PFSK-1 (cell line): ENCODE results near the gene THSD4. TPM values are rescaled to one million over a fixed set of nuclear protein-coding genes. Genes with fewer than 3 reads are reported as not detected.

Experiments
- FOXP2 ChIP-seq: optimal IDR thresholded peaks from 2 replicates; pipeline ENCODE3; 2011; ENCODE audit warnings: borderline replicate concordance, control low read depth, inconsistent platforms; ENCODE audit not compliant: insufficient read depth; ENCODE audit errors: extremely low read length, extremely low read depth
- POLR2AphosphoS5 ChIP-seq: IDR thresholded peaks from 2 replicates; pipeline ENCODE4 v1.6.1; 2012; ENCODE audit warnings: low read depth, mild to moderate bottlenecking, control low read depth, low read length, moderate library complexity
- SIN3A ChIP-seq: IDR thresholded peaks from 2 replicates; pipeline ENCODE4 v1.6.1; 2012; ENCODE audit warnings: mild to moderate bottlenecking, low read length, moderate library complexity, borderline replicate concordance; ENCODE audit not compliant: insufficient read depth
- TAF1 ChIP-seq: IDR thresholded peaks from 2 replicates; pipeline ENCODE4 v1.6.1; 2012; ENCODE audit warnings: low read length, control low read depth, borderline replicate concordance; ENCODE audit not compliant: insufficient read depth
- polyA plus RNA-seq: library from polyadenylated mRNA; unstranded; fragments of >200 nt; gene quantifications from one replicate; pipeline ENCODE4 v1.2.1, GENCODE V29; 2012; ENCODE audit warnings: low read depth, missing spikeins; ENCODE audit not compliant: insufficient read length
- TF ChIP-seq, protein P1 (sequence below), 2 experiments: IDR thresholded peaks; 2 replicates each; pipeline versions ENCODE4 v1.6.1 to v1.8.0; 2011 to 2012; ENCODE audit warnings: low read depth in 2 of 2, low read length in 2 of 2, control low read depth in 1 of 2, inconsistent platforms in 1 of 2, mild to moderate bottlenecking in 1 of 2, moderate library complexity in 1 of 2; ENCODE audit not compliant: insufficient read depth in 1 of 2

THSD4 gene
- 0.06 TPM for polyA plus RNA-seq

DNA sequence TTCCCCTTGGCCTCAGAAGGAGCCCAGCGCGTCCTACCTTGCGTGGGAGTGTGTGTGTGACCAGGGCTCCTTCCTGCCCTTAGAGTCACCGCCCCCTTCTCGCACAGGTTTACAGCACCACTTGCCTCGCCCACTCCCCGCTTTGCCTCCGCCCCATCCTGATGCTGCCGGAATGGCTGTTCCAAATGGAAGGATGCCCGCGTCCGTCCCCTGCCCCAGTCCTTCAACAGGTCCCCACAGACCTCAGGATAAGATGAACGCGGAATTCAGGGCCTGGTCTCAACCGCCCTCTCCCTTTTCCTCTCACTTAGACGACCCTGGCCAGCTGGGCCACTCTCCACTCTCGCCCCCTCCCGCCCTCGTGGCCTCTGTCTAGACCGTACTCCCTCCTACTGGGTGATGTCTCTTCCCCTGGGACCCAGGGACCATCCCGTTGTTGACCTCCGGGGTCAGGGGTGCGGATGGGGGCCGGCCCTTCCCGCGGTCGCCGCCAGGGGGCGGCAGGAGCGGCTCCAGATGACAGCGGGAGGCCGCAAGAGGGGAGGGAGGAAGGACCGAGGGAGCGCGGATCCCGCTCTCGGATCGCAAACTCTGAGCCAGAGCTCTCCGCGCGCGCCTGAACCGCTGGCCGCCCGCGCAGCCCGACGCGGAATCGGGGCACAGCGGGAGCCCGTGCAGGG is at the start of gene THSD4:
TSS of gene THSD4 (plus strand) at position 585 of the 680 bp plus-strand sequence.
- no peak for TF ChIP-seq POLR2AphosphoS5
- TF ChIP-seq FOXP2, result no peak
- no peak for TF ChIP-seq TAF1
- TF ChIP-seq SIN3A, result no peak
- TF ChIP-seq, protein P1, sequence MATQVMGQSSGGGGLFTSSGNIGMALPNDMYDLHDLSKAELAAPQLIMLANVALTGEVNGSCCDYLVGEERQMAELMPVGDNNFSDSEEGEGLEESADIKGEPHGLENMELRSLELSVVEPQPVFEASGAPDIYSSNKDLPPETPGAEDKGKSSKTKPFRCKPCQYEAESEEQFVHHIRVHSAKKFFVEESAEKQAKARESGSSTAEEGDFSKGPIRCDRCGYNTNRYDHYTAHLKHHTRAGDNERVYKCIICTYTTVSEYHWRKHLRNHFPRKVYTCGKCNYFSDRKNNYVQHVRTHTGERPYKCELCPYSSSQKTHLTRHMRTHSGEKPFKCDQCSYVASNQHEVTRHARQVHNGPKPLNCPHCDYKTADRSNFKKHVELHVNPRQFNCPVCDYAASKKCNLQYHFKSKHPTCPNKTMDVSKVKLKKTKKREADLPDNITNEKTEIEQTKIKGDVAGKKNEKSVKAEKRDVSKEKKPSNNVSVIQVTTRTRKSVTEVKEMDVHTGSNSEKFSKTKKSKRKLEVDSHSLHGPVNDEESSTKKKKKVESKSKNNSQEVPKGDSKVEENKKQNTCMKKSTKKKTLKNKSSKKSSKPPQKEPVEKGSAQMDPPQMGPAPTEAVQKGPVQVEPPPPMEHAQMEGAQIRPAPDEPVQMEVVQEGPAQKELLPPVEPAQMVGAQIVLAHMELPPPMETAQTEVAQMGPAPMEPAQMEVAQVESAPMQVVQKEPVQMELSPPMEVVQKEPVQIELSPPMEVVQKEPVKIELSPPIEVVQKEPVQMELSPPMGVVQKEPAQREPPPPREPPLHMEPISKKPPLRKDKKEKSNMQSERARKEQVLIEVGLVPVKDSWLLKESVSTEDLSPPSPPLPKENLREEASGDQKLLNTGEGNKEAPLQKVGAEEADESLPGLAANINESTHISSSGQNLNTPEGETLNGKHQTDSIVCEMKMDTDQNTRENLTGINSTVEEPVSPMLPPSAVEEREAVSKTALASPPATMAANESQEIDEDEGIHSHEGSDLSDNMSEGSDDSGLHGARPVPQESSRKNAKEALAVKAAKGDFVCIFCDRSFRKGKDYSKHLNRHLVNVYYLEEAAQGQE (IDR thresholded peaks at IDR 0.05; ENCODE audit: insufficient read depth in 1 of 2, low read depth in 2 of 2, low read length in 2 of 2), result no peak

DNA sequence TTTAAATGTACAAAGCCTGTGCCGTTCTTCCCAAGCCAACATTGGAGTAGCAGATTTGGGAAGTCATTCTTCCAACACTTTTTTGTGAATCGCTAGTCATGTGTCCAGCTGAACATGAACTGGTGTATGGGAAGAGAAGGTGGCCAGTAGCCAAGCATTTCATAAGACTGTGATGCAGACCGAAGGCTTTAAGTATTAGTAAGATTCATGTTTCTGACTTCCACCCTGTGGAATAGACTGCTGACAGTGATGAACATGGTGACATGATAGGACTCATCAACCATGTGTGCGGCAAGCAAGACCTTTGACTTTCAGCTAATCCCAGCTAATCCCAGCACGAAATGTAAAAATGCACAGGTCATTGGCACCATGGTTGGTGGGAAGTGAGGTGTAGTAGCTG is 48.3 kb upstream of the THSD4 start:
- TF ChIP-seq FOXP2, result no peak
- no peak for TF ChIP-seq SIN3A
- no peak for TF ChIP-seq TAF1
- TF ChIP-seq, protein P1 (IDR thresholded peaks at IDR 0.05; ENCODE audit: insufficient read depth in 1 of 2, low read depth in 2 of 2, low read length in 2 of 2), result no peak
- no peak for TF ChIP-seq POLR2AphosphoS5

DNA sequence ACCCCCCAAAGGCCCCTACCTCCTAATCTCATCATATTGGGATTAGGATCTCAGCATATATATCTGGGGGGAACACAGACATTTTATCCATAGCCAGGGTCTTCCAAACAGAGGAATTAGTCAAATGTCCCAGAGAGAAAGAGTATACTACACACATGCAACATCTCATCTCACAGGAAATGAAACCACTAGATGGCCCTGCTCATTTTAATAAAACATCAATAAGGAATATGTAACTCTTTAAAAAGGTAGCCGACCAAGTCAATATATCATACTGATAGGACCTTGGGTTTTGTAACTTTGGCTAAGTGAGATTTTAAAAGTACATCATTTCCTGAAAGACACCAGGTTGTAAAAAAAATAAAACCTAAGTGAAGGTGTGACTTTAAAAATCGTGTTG is 45.6 kb upstream of the THSD4 start:
- TF ChIP-seq, protein P1 (IDR thresholded peaks at IDR 0.05; ENCODE audit: insufficient read depth in 1 of 2, low read depth in 2 of 2, low read length in 2 of 2), result no peak
- TF ChIP-seq FOXP2 (no peak), TAF1 (no peak)

DNA sequence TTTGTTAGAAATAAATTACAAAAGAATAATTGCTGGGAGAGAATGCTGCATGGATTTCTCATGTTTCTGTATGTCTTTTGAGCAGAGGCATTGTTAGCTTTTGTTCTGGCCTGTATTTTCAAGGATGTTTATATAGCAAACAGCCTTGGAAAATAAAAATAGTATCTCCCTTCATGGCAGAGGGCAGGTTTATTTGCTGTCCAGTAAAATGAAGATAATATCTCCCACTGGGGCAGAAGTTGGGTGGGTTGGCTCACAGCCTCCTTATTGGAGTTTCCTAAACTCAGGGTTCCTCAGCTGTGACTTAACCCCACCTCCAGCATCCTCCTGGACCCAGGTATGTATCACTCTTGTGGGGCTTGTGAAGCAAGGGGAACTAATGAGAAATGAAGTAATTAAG is 43.7 kb upstream of the THSD4 start:
- TF ChIP-seq FOXP2 (no peak), TAF1 (no peak), SIN3A (no peak), POLR2AphosphoS5 (no peak)
- TF ChIP-seq, protein P1 (IDR thresholded peaks at IDR 0.05; ENCODE audit: insufficient read depth in 1 of 2, low read depth in 2 of 2, low read length in 2 of 2), result no peak

DNA sequence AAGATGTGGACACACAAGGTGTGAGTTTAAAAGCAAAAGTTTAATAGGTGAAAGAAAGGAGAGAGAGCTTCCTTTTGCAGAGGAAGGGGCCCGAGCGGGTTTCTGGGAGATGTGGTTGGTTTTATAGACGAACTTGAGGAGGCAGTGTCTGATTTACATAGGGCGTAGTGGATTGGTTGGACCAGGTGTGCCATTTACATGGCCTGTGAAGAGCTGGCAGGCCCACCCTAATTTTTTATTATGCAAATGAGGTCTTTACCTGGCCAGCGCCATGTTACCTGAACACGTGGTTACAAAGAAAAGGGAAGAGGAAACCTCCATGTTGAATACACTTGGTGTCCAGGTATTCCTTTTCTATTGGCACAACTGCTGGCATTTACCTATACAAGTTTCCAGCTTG is 42.8 kb upstream of the THSD4 start:
- no peak for TF ChIP-seq SIN3A
- TF ChIP-seq FOXP2, result no peak
- no peak for TF ChIP-seq POLR2AphosphoS5
